Measurements from ENCODE around the gene SLC24A5.

GRCh38 chr15:48086133-48086532 lies 34.7 kb upstream of the SLC24A5 start:
- TF ChIP-seq CHD2 (IDR thresholded peaks at IDR 0.05; ENCODE audit: low read length, partially characterized antibody) (no peak), CTCF (IDR thresholded peaks at IDR 0.05) (no peak), BHLHE40 (IDR thresholded peaks at IDR 0.05; ENCODE audit: low read depth, low read length) (no peak), POLR2A (IDR thresholded peaks at IDR 0.05; ENCODE audit: low read length) (no peak), RNF2 (IDR thresholded peaks at IDR 0.05; ENCODE audit: borderline replicate concordance, low read depth) (no peak)
